Measurements from ENCODE around the gene RAB40C. TPM values are rescaled to one million over a fixed set of nuclear protein-coding genes. Genes with fewer than 3 reads are reported as not detected.

The RAB40C gene
- total RNA-seq, 1 experiment from 2014 or later: 20.8 TPM

DNA sequence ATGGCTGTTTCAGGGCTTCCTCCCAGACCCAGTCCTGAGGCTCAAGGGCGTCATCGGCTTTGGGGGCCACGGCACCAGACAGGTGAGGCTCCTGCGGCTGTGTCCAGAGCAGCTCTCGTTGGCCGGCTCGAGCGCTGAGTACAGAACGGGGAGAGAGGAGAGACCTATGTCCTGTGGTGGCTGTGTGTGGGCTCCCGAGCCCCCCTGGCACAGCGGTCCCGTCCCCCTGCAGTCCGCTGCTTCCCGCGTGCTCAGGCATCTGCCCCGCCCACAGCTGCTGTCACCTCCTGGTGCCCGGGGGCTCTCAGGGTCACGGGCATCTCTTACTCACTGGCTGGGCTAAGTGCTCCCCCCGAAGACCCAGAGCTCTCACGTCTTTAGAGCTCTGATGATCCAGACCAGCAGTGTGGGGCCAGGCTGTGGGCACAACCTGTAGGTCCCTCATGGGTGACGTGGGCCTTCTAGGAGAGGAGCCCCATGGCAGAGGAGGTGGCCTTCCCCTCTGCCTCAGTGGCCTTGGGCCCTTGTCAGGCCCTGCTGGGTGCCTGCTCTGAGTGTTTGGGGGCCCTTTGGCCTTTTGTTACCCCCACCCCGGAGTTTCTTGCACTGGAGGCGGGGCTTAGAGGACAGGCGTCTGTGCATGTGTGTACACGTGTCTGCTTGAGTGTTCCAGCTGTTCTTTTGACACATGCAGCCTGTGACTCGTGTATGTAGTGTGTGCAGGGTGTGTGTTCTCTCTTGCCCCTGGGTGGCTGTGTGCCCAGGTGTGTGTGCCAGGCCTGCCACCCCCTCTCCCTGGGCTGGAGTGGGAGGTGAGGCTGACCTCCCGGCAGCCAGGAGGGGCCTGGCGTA is 62.8 kb downstream of the RAB40C start:
- Histone ChIP-seq H3K9me3 (no peaks in the 10 kb centered on the region), H3K36me3 (peaks cover 53% of the 10 kb centered on the region), H3K4me3 (no peak overlapping the region), H3K27me3 (no peaks in the 10 kb centered on the region)
- DNase-seq: no peak

DNA sequence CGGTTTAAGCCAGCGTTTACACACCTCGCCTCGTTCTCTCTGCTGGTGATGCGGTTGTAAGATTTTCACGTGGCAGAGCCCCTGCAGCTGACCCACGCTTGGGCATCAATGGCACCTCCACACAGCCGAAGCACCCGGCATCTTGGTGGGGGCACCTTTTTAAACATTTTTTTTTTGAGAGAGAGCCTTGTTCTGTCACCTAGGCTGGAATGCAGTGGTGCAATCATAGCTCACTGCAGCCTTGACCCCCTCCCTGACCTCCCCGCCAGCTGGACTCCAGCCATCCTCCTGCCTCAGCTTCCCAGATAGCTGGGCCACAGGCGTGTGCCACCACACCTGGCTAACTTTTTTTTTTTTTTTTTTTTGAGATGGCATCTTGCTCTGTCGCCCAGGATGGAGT is 64.2 kb downstream of the RAB40C start:
- Histone ChIP-seq H3K36me3 (peaks cover 56% of the 10 kb centered on the region), H3K27me3 (no peaks in the 10 kb centered on the region), H3K9me3 (no peaks in the 10 kb centered on the region), H3K4me3 (no peak overlapping the region)
- no peak for DNase-seq

DNA sequence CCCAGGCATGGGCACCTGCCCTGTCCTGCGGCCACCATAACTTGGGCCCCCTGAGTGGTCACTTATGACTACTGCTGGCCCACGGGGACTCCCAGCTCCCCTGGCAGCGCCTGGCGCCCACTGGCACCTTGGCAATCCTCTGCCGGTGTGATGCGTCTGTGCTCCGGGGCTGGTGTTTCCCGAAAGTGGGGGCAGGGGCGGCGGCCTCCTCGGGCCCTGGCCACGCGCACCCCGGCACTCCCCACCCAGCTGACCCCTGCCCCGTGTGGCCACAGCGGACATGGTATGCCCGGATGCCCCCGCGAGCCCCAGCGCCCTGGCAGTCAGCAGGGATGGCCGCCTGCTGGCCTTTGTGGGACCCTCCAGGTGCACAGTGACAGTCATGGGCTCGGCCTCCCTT is 67.6 kb downstream of the RAB40C start:
- H3K9me3 ChIP-seq: no peaks in the 10 kb centered on the region
- no peak for DNase-seq
- H3K36me3 ChIP-seq: peaks cover 56% of the 10 kb centered on the region
- H3K4me3 ChIP-seq: no peak overlapping the region
- no peaks in the 10 kb centered on the region for H3K27me3 ChIP-seq

DNA sequence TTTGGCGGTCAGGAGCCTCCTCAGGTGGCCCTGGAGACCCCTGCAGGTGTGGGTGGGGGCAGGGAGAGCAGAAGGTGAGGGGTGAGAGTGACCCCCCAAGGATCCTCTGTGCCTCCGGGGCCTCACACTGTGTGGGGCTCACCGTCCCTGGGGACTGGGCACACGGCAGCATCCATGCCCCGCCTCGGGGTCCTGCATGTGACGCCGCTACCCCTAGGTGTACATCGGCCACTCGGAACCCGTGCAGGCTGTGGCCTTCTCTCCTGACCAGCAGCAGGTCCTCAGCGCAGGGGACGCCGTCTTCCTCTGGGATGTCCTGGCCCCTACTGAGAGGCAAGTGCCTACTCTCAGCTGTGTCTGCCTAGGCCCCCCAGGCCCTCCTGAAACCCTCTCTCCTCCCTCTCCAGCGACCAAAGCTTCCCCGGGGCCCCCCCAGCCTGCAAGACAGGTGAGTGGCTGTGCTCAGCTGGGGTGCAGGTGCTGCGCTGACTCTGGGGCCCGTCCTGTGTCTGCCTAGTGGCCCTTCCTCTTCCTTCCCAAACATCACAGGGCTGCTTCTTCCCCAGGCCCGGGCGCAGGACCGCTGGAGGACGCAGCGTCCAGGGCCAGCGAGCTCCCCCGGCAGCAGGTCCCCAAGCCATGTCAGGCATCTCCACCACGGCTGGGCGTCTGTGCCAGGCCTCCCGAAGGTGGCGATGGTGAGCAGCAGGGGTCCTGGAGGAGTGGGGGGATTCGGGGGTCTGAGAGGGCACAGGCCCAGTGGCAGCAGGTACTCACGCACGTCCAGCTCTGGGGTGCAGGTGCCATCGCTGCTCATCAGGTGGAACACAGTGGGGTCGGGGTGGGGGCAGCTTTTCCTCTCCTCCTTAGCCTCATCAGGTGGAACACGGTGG is 69.1 kb downstream of the RAB40C start:
- H3K36me3 ChIP-seq: peaks cover 42% of the 10 kb centered on the region
- H3K9me3 ChIP-seq: no peaks in the 10 kb centered on the region
- no peak overlapping the region for H3K4me3 ChIP-seq
- no peaks in the 10 kb centered on the region for H3K27me3 ChIP-seq
- DNase-seq: no peak

DNA sequence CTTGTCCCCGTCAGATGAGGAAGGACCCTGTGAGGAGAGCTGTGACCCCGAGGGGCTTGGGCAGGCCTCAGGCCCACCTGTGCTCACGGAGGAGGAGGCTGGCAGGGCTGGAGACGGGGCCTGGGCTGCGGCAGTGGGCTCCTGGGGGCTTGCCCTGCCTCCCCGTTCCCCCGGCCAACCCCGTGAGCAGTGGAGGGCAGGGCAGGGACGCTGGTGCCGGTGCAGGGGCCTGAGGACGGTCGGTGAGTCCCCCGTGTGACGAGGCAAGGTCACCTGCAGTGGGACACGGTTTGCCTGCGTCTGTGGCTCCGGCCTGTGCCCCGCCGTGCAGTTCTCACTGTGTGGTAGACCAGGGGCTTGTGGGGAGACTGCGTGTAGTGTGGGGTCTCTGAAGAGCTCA is 69.8 kb downstream of the RAB40C start:
- no peaks in the 10 kb centered on the region for H3K9me3 ChIP-seq
- H3K4me3 ChIP-seq: no peak overlapping the region
- H3K27me3 ChIP-seq: no peaks in the 10 kb centered on the region
- peaks cover 41% of the 10 kb centered on the region for H3K36me3 ChIP-seq
- DNase-seq: no peak

DNA sequence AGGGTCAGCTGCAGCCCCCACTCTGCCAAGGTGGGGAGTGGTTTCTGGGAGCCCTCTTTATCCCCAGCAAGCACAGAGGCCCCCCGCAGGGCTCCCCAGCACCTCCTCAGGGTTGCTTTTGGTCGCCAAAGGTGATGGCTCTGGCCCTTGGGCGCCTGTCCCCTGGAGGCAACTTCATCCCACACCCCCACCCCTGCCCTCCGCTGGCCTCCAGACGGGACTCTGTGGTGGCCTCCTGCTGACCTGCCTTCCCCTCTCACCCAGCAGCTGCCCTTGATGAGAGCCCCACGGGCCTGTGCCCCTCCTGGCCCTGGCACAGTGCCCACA is 70.2 kb downstream of the RAB40C start:
- H3K36me3 ChIP-seq: peaks cover 40% of the 10 kb centered on the region
- H3K9me3 ChIP-seq: no peaks in the 10 kb centered on the region
- no peak for DNase-seq
- no peak overlapping the region for H3K4me3 ChIP-seq
- no peaks in the 10 kb centered on the region for H3K27me3 ChIP-seq

DNA sequence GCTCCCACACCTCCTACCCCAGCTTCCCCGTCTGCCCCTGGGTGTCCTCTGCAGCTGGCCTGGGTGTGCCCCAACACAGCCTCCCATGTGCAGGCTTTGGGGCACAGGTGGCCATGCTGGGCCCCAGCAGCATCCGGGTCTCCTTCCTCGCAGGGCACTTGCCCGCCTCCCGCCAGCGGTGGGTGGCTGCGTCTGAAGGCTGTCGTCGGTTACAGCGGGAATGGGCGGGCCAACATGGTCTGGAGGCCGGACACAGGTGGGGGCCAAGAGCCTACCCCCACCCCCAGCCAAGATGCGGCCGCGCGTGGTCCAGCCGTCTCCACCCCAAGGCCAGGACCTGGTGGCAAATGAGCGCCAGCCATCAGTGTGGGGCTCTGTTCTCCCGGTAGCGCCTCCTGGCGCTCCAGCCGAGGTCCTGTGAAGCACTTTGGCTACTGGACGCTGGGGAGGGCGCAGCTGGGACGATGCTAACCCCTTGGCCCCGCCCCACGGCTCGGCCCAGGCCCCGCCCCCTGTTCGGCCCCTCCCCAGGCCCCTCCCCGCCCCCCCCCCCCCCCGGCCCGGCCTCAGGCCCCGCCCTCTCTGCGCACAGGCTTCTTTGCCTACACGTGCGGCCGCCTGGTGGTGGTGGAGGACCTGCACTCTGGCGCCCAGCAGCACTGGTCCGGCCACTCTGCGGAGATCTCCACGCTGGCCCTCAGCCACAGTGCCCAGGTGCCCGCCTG is 70.8 kb downstream of the RAB40C start:
- no peak for DNase-seq
- Histone ChIP-seq H3K27me3 (no peaks in the 10 kb centered on the region), H3K9me3 (no peaks in the 10 kb centered on the region), H3K36me3 (peaks cover 40% of the 10 kb centered on the region), H3K4me3 (no peak overlapping the region)

DNA sequence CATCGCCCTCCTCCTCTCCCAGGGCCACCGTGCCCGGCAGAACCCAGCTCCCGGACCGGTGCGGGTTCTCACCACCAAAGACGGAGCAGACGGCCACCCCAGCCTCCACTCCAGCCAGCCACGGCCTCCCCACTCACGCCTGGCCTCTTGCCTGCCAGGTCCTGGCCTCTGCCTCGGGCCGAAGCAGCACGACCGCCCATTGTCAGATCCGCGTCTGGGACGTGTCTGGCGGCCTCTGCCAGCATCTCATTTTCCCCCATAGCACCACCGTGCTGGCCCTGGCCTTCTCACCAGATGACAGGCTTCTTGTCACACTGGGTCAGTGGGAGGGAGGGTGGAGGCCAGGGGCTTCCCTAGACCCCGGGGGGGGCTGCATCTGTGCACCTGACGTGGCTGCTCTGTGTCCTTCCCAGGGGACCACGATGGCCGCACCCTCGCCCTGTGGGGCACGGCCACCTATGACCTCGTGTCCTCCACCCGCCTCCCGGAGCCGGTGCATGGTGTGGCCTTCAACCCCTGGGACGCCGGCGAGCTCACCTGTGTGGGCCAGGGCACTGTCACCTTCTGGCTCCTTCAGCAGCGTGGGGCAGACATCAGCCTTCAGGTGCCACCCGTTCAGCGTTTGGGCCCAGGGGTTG is 71.4 kb downstream of the RAB40C start:
- Histone ChIP-seq H3K9me3 (no peaks in the 10 kb centered on the region), H3K36me3 (peaks cover 35% of the 10 kb centered on the region), H3K4me3 (no peak overlapping the region), H3K27me3 (no peaks in the 10 kb centered on the region)
- no peak for DNase-seq

DNA sequence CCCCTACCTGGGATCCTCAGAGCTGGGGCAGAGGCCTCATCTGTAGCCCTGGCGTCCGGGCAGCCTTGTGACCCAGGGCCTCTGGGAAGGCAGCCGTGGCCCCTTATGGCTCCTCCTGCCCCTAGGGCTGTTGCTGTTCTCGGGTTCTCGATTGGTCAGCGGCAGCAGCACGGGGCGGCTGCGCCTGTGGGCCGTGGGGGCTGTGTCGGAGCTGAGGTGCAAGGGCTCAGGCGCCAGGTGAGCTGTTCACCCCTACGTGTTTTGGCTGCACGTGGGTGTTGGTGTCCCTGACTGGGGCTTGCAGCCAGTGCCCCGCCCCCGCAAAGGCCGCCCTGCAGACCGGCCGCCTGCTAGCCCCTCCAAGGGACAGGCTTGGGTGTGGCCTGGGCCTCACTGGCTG is 72.2 kb downstream of the RAB40C start:
- no peak for DNase-seq
- Histone ChIP-seq H3K36me3 (peaks cover 37% of the 10 kb centered on the region), H3K9me3 (no peaks in the 10 kb centered on the region), H3K27me3 (no peaks in the 10 kb centered on the region), H3K4me3 (no peak overlapping the region)

DNA sequence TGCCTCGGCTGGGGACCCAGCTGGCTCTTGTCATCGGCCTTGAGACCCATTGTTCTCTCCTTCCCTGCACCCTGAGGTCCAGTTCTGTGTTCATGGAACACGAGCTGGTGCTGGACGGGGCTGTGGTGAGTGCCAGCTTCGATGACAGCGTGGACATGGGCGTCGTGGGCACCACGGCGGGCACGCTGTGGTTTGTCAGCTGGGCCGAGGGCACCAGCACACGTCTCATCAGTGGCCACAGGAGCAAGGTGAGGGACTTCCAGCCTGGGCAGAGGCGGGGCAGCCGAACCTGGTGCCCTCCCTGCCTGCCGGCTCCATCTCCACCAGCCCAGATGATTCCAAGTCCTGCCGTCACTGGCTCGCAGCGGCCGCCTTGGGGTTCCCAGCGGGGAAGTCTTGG is 72.7 kb downstream of the RAB40C start:
- no peaks in the 10 kb centered on the region for H3K27me3 ChIP-seq
- no peak for DNase-seq
- H3K9me3 ChIP-seq: no peaks in the 10 kb centered on the region
- H3K4me3 ChIP-seq: no peak overlapping the region
- peaks cover 42% of the 10 kb centered on the region for H3K36me3 ChIP-seq

DNA sequence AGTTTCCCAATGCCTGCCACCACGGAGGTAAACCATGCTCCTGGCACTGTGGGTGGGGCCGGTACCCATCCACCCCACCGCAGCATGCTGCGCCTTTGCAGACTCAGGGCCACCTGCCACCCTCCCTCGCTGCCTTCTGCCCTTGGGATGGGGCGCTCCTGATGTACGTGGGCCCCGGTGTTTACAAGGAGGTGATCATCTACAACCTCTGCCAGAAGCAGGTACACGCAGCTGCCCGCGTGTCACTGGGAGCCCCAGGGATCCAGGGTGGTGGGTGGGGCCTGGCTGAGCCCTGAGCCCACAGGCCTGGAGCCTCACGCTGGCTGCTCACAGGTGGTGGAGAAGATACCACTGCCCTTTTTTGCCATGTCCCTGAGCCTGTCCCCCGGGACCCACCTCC is 76.7 kb downstream of the RAB40C start:
- Histone ChIP-seq H3K36me3 (peaks cover 51% of the 10 kb centered on the region), H3K27me3 (no peaks in the 10 kb centered on the region)

DNA sequence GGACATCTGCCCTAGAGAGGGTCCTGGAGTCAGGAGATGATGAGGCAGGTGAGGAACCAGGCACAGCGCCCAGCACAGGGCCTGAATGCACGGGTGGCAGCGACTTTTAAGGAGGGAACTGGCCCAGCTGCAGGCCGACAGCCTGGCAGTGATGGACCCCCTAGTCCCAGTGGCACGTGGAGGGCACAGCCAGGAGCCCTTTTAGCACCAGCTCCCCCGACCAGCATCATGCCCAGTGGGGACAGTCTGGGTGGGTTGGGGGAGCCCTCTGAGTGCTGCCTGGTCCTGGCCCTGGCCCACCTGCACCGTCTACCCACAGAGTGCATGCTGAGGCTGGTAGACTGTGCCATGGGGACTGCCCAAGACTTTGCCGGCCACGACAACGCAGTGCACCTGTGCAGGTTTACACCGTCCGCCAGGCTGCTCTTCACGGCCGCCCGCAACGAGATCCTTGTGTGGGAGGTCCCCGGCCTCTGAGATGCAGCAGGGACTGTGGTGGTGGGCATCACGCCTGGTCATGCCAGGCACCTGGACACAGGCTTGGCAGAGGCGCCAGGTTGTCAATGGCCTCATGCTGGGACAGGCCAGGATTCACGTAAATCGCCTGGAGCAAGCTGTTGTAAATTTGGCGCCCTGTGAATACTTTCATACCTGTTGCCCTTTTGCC is 77.4 kb downstream of the RAB40C start:
- no peaks in the 10 kb centered on the region for H3K9me3 ChIP-seq
- DNase-seq: no peak
- H3K27me3 ChIP-seq: no peaks in the 10 kb centered on the region
- H3K36me3 ChIP-seq: peaks cover 49% of the 10 kb centered on the region
- H3K4me3 ChIP-seq: peak overlapping the region; percentile 96

More for the DNA sequence above, 76.7 kb downstream of the RAB40C start:
- no peak for DNase-seq
- no peaks in the 10 kb centered on the region for H3K9me3 ChIP-seq
- H3K4me3 ChIP-seq: no peak overlapping the region

DNA sequence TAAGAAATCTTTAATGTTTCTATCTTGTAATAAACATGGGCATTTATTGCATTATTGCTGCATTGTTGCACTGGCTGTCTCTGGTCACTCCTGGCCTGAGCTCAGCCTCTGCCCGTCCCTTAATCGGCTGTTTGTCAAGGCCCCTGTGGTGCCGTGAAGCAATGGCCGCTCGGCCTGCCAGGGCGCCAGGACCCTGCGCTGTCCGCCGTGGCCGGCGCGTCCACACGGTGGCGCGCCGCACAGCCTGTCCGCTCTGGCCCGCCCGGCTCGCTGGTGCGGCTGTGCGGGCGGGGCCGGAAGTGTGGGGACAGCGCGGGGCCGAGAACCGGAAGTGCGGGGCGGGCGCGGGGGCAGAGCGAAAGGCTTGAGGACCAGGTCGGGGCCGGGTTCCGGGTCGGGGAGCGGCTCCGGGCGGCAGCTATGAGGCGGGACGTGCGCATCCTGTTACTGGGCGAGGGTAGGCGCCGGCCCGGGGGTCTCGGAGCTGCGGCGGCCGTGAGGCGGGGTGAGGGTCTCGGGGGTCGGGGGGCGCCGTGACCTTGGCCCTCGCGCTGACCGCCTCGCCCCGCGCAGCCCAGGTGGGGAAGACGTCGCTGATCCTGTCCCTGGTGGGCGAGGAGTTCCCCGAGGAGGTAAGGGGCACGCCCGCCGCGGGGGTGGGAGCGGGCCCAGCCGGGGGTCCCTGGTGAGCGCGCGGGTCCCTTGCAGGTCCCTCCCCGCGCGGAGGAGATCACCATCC is 78.1 kb downstream of the RAB40C start, which contains the start of gene RHOT2:
RHOT2 (plus strand) TSS at position 353 of the 739 bp plus-strand sequence; CDS start at position 421, 68 bp downstream.
- H3K4me3 ChIP-seq: peak within 1 kb of the TSS; percentile 96
- H3K9me3 ChIP-seq: no peaks in the 10 kb centered on the region
- no peaks in the 10 kb centered on the region for H3K27me3 ChIP-seq
- peaks cover 55% of the 10 kb centered on the region for H3K36me3 ChIP-seq
- DNase-seq: peak; percentile 96

DNA sequence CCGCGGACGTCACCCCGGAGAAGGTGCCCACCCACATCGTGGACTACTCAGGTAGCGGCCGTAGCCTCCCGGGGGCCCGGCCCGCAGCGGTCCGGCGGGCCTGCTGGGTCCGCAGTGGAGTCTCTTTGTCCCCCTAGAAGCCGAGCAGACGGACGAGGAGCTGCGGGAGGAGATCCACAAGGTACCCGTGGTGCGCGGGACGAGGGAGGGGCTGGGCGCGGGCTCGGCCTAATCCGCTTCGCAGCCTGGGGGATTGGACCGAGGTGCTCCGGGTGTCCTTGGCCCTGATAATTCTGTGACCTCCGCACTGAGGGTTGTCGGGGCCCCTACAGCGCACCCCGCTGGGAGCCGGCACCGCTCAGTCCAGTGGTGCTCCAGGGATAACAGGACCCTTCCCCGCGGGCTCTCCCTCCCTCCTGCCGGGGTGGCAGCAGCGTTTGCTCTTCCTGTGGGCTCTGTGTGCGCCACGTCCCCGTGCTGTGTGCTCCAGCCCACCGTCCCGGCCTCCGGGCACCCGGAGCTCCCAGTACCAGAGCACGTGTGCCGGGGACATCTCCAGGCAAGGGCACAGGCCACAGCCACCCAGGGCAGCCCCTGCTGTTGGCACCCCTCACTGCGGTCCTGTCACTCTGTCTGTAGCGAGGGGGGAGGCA is 78.8 kb downstream of the RAB40C start:
- Histone ChIP-seq H3K9me3 (no peaks in the 10 kb centered on the region), H3K4me3 (peak overlapping the region; percentile 96), H3K27me3 (no peaks in the 10 kb centered on the region), H3K36me3 (peaks cover 59% of the 10 kb centered on the region)
- DNase-seq: no peak

DNA sequence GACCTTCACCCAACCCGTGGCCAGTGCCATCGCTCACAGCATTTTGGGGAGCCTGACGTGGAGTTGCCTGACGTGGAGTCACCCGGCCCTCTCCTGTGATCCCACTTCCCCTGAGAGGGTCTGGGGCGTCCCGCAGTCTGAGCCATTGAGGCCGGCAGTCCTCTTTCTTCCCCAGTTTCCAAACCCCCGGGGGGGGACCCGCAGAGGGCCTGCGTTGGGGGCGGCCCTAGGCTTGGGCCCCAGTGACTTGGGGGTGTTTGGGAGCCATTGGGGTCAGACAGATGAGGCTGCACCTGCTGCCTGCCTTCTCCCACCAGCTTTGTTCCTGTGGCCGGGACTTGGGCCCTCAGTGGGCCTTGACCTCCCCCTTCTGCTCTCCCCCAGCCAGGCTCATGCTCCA is 79.8 kb downstream of the RAB40C start:
- no peaks in the 10 kb centered on the region for H3K9me3 ChIP-seq
- H3K4me3 ChIP-seq: peak overlapping the region; percentile 96
- H3K27me3 ChIP-seq: no peaks in the 10 kb centered on the region
- H3K36me3 ChIP-seq: peaks cover 63% of the 10 kb centered on the region
- DNase-seq: no peak

All from MG63 (cell line).